HG03354 (cell line): ENCODE data around the gene B3GALT6.

Source experiments
- ATAC-seq: cut with Tn5 transposase; IDR thresholded peaks from one replicate; pipeline ENCODE4 v1.9.1; 2021; ENCODE audit warnings: mild to moderate bottlenecking; ENCODE audit not compliant: unreplicated experiment, poor library complexity, severe bottlenecking

The B3GALT6 gene

DNA sequence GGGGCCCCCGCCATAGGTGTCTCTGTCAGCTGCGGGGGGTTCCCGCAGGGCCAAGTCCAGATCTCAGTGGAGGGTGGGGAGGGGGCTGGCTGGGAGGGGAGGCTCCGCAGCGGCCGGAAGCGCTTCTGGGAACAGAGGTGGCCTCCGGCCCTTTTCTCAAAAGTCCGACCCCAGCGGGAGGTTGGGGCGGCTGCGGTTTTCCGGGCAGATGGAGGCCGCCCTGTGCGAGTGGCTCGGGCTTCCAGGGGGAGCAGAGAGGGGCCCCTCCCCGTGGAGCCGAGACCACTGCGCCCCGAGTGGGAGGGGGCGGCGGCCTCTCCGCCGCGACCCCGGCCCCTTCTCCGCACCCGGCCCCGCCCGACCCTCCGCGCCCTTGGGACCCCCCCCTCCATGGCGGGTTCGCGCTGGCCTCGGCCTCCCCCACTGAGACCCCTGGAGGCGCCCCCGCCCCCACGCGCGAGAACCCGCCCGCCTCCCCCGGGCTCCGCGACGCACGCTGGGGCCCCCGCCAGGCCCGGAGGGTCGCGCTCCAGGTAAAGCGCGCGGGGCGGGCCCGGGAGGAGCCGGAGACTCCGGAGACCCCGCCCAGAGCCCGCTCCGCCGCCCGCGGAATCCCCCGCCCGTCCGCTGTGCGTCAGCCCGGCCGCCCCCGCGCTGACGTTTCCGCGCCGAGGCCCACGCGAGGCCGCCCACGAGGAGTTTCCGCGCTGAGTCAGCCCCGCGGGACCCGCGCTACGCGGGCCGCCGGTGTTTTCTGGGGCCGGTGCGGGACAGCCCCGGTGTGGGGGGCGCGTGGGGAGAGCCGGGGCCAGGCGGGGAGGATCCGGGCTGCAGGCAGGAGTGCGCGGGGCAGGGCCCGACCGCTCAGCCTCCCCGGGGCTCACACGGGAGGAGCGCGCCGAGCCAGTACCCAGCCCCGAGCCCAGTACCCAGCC, 30.9 kb upstream of the B3GALT6 start:
- ATAC-seq, result no peak

GRCh38 chr1:1202831-1203560, 29.0 kb upstream of the B3GALT6 start:
- ATAC-seq, result no peak

DNA sequence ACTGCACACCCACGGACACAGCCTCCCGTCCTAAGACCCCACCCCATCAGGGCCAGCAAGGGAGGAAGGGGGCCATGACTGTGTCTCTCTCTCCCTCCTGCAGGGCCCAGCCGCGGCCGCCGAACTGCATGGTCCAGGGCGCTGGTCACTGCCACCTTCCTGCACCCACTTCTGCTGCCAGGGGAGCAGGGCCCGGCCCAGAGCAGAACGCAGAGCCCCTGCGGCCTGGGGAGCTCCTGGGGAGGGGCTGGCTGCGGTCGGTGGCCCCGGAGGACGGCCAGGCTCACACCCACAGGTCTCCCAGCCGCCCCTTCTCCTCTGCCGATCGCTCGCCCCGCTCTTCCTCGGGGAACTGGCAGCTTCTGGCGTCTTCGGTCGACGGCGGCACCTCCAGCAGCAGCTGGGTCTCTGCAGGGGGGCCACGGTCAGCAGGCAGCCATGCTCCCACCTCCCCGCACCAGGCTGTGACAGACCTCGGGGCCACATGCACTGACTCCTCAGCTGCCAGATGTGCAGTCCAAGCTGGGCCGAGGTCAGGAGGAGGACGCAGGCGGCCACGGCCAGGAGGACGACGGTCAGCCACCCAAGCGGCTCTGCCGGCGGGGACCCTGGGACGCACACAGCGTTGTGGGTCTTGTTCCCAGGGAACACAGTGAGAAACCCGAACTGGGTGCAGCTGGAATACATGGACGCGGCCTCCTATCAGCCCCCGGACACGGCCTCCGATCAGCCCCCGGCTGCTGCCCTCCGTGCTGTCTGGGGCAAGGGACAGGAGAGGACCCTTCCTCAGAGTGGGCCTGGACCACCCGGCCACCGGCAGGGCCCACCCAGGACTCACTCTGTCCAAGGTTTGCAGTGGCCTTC, 28.2 kb upstream of the B3GALT6 start:
- no peak for ATAC-seq

DNA sequence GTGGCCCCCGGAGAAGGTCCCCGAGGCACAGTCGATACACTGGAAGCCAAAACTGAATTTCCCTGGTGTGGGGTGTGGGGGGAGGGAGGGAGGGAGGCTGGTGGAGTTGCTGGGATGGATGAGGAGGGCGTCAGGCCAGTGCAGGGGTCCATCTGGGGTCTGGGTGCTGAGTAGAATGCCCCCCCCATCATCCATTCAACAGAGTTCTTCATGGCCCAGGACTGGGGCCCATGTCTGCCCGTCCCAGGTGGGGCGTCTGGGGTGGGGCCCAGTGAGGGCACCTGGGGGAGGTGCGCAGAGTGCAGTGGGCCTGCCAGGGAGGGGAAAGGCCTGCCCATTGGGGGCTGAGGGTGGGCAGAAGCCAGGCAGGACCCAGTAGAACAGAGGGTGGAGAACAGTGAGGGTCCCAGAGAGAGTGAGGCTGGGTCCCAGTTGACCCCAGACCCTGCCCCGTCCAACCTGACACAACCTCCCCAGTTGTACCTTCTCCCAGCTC, 27.6 kb upstream of the B3GALT6 start:
- ATAC-seq, result no peak

- ATAC-seq, result no peak
Observed at GRCh38 chr1:1204998-1205768, 26.9 kb upstream of the B3GALT6 start.

GRCh38 chr1:1205769-1206375, 26.2 kb upstream of the B3GALT6 start:
- no peak for ATAC-seq

DNA sequence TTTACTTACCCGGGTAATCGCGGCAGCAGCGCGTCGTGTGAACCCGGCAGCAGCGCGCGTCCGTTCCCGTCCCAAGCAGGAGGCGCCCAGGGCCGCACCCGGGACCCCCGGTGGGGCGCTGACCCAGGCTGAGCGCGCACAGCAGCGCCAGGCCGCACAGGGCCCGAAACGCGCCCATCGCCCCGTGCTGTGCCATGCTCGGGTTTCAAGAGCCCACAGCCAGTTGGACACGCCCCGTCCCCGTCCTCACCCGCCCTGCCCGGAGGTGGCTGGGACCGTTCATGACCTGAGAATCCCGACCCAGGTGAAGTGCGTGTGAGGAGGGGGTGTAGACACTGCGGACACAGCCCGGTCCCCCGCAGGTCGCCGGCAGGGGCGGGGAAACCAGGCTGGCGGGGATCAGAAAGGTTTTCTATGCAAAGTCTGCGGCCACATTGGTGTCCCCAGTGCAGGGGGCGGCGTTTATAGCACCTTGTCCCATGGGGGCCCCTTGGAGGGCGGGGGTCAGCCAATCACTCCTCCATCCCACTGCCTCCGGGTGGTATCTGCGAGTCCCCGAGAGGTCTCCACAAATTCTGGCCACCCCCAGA, 25.6 kb upstream of the B3GALT6 start, which contains the start of gene TNFRSF18:
TSS of gene TNFRSF18 (minus strand) at position 217 of the 590 bp plus-strand sequence. CDS start at position 196, 21 bp downstream.
- peak; percentile 45 for ATAC-seq

DNA sequence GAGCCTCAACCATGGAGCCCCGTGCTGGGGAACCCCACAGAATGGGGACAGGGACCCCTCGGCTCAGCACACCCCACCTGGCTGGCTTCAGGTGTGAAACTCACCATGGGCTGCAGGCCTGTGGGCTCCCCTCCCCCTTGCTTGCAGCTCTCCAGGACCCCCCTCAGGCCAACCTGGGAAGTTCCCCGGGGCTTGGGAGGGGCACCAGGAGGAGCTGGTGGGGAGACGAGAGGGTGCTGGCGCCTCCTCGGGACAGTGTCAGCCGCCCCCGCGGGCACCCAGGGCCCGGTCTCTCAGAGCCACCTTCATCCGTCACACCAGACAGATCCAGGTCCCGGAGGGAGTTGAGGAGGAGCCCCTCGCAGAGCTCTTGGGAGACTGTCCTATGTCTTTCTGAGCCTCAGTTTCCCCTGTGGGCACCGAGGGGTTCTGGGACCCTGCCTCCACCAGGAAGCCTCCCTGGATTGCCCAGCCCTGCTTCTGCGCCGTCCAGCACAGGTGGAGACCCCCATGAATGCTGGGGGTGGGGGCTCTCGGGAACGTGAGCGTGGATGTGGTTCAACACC, 25.0 kb upstream of the B3GALT6 start:
- ATAC-seq, result no peak

DNA sequence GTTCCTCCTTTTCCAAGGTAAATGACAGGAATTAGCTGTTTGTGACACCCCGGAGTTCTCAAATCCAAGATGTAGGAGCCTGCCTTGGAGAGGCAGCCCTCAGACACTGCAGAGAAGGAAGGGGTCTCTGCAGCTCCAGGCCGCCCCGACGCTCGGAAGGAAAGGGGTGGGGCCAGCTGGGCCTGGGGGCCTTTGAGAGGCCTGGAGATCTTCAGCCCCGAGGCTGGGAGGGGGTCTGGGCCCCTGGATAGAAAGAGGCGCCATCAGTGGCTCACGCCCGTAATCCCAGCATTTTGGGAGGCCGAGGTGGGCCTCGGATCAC, 24.5 kb upstream of the B3GALT6 start:
- ATAC-seq, result no peak

DNA sequence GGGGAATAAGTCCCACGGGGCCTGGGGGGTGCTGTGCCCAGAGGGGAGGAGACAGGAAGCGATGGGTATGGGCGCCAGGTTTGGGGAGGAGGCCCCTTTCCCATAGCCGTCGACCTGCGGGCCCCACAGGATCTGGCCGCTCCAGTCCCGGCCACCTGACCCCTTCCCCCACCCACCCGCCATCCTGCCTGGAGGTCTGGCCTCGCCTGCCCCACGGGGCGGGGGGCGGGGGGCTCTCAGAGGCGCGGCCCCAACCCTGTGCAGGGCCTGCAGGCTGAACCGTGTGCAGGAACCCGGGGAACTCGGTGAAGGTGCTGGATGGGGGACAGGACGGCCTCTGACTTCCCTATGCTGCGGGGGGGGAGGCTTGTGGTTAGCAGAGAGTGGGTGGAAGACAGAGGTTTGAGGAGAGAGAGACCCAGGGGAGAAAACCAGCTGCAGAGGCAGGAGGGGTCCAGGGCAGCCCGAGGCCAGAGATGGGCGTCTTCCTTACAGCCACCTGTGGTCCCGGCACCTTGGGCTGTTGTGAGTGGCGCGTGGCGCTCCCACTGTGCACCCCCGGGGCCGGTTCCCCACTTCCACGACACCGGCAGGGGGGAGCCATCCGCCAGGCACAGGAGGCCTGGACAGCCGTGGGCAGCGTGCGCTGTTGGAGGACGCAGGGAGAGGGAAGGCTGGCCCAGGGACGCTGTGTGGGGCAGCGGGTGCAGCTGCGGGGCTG, 23.2 kb upstream of the B3GALT6 start:
- no peak for ATAC-seq

DNA sequence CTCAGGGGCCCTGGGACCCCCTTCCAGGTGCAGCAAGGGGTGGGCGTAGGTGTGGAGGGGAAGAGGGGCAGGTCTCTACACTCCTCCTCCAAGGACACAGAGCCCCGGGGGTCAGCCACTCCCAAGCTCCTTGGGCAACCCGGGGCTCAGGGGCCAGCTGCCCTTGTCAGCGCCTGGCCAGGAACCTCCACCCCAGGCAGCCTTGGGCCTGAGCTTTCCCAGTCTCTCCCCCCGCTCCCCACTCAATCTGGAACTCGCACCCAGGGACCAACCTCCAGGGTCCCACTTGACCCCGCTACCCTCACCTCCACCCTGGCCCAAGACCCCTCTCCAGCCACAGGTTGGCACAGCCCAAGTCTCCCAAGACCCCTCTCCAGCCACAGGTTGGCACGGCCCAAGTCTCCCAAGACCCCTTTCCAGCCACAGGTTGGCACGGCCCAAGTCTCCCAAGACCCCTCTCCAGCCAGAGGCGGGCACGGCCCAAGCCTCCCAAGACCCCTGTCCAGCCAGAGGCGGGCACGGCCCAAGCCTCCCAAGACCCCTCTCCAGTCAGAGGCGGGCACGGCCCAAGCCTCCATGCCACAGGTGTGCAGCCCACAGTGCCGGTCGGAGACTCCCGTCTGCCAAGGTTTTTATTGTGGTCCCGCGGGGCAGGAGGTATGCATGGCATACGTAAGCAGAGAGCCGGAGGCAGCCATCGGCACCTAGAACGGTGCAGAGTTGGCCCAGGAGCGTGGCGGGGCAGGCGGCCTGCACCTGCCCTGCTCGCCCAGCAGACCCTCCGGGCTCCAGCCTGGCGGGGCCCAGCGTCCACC, 21.1 kb upstream of the B3GALT6 start:
- no peak for ATAC-seq

- ATAC-seq, result no peak
Observed at GRCh38 chr1:1211541-1212441, 20.2 kb upstream of the B3GALT6 start.

GRCh38 chr1:1212780-1213344, 19.2 kb upstream of the B3GALT6 start:
- no peak for ATAC-seq

DNA sequence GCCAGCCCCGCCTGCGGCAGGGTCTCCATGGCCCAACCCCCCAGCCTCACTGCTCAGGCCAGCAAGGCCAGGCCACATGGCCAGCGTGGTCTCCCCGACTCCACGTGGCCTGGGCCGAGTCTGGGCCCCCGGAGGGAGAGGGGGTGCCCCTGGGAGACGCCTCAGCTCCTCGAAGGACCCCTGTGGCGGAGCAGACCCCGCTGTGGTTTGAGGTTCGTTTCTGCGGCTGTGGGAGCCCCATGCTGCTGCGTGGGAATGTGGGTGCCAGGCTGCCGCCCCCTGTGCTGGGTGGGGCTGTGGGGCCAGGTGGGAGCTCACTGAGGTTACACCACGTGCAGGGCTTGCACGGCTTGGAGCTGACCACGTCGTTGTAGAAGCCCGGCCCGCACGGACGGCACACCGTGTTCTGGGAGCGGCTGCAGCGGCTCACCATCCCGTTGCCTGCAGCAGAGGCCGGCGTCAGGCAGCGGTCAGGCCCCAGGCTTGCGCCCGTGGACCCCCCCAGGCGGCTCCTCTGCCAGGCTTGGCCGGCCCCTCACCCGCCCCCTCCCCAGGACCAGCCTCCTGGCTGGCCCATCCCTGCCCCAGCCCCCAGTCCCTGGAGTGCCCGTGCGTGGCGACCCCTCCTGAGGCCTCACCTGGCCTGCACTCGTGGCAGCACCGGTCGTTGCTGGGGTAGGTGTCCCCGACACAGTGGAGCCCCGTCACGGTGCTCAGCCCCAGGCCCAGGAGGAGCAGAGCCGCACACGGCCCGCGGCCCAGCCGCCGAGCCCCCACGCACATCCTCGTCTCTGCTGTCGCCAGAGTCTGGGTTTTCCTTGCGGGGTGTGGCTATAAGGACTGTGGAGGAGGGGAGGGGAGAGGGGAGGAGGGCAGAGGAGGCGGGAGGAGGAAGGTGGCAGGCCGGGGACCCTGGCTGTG, 18.4 kb upstream of the B3GALT6 start, which contains the start of gene TNFRSF4:
TSS of gene TNFRSF4 (minus strand) at position 809 of the 921 bp plus-strand sequence. CDS start at position 783, 26 bp downstream.
- no peak for ATAC-seq
